ENCODE measurements around the gene ATP9B. TPM values are rescaled to one million over a fixed set of nuclear protein-coding genes. Genes with fewer than 3 reads are reported as not detected.

Gene ATP9B
- total RNA-seq, 1 experiment from 2014 or later: 17.9 TPM

- POLR2A ChIA-PET (ENCODE audit: low non-redundant PET): interaction anchor here (0.6 kb wide), 1 partner anchor 334 kb away, joined by 3 read pairs; no protein-coding TSS in a partner anchor
- Histone ChIP-seq H3K27ac (ENCODE audit: low read depth, low read length, poor library complexity, severe bottlenecking) (no peak overlapping the region), H3K27me3 (replicated peaks; ENCODE audit: insufficient read depth, low read depth, low read length, poor library complexity) (peaks cover 4% of the 10 kb centered on the region), H3K9me3 (ENCODE audit: low read depth, low read length, poor library complexity, severe bottlenecking) (no peaks in the 10 kb centered on the region), H3K4me3 (ENCODE audit: low read depth, low read length, poor library complexity, severe bottlenecking) (no peak overlapping the region), H3K4me1 (ENCODE audit: insufficient read depth, low read length, poor library complexity, severe bottlenecking) (no peaks in the 10 kb centered on the region), H3K36me3 (ENCODE audit: insufficient read depth, low read length, poor library complexity, severe bottlenecking) (no peaks in the 10 kb centered on the region)
- no peak for DNase-seq (ENCODE audit: low spot score)
- BruUV-seq (replicated peaks): no TSS peak
- intact Hi-C loops (cut with micrococcal nuclease; ENCODE audit: unreplicated experiment): no loop called here
- TF ChIP-seq CTCF (conservative IDR thresholded peaks at IDR 0.05; ENCODE audit: low read depth, low read length): no peak
- no peak for TF ChIP-seq EZH2 (IDR thresholded peaks at IDR 0.05; ENCODE audit: borderline replicate concordance, low read depth, low read length, poor library complexity, severe bottlenecking)
- CTCF ChIA-PET: no interaction called here
Observed at GRCh38 chr18:79049506-79049905, 19.7 kb upstream of the ATP9B start.

- intact Hi-C loops (cut with micrococcal nuclease; ENCODE audit: unreplicated experiment): no loop called here
- Histone ChIP-seq H3K9me3 (ENCODE audit: low read depth, low read length, poor library complexity, severe bottlenecking) (no peaks in the 10 kb centered on the region), H3K4me3 (ENCODE audit: low read depth, low read length, poor library complexity, severe bottlenecking) (no peak overlapping the region), H3K4me1 (ENCODE audit: insufficient read depth, low read length, poor library complexity, severe bottlenecking) (no peaks in the 10 kb centered on the region), H3K36me3 (ENCODE audit: insufficient read depth, low read length, poor library complexity, severe bottlenecking) (no peaks in the 10 kb centered on the region), H3K27me3 (replicated peaks; ENCODE audit: insufficient read depth, low read depth, low read length, poor library complexity) (peaks cover 4% of the 10 kb centered on the region), H3K27ac (ENCODE audit: low read depth, low read length, poor library complexity, severe bottlenecking) (no peak overlapping the region)
- TF ChIP-seq EZH2 (IDR thresholded peaks at IDR 0.05; ENCODE audit: borderline replicate concordance, low read depth, low read length, poor library complexity, severe bottlenecking) (no peak), CTCF (conservative IDR thresholded peaks at IDR 0.05; ENCODE audit: low read depth, low read length) (no peak)
- no peak for DNase-seq (ENCODE audit: low spot score)
- ChIA-PET POLR2A (ENCODE audit: low non-redundant PET) (interaction anchor here (0.6 kb wide), 1 partner anchor 334 kb away, joined by 3 read pairs; no protein-coding TSS in a partner anchor), CTCF (no interaction called here)
- BruUV-seq (replicated peaks): no TSS peak
Observed at GRCh38 chr18:79050005-79050404, 19.2 kb upstream of the ATP9B start.

GRCh38 chr18:79056827-79057367 is 12.3 kb upstream of the ATP9B start:
- DNase-seq (ENCODE audit: low spot score): no peak
- Histone ChIP-seq H3K36me3 (ENCODE audit: insufficient read depth, low read length, poor library complexity, severe bottlenecking) (no peaks in the 10 kb centered on the region), H3K4me1 (ENCODE audit: insufficient read depth, low read length, poor library complexity, severe bottlenecking) (no peaks in the 10 kb centered on the region), H3K4me3 (ENCODE audit: low read depth, low read length, poor library complexity, severe bottlenecking) (no peak overlapping the region), H3K27ac (ENCODE audit: low read depth, low read length, poor library complexity, severe bottlenecking) (no peak overlapping the region), H3K27me3 (replicated peaks; ENCODE audit: insufficient read depth, low read depth, low read length, poor library complexity) (peaks cover 16% of the 10 kb centered on the region), H3K9me3 (ENCODE audit: low read depth, low read length, poor library complexity, severe bottlenecking) (no peaks in the 10 kb centered on the region)
- ChIA-PET CTCF (no interaction called here), POLR2A (ENCODE audit: low non-redundant PET) (no interaction called here)
- intact Hi-C loops (cut with micrococcal nuclease; ENCODE audit: unreplicated experiment): no loop called here
- no peak for TF ChIP-seq CTCF (conservative IDR thresholded peaks at IDR 0.05; ENCODE audit: low read depth, low read length)
- TF ChIP-seq EZH2 (IDR thresholded peaks at IDR 0.05; ENCODE audit: borderline replicate concordance, low read depth, low read length, poor library complexity, severe bottlenecking): no peak
- no TSS peak for BruUV-seq (replicated peaks)

Data from A673 (cell line).